HCT116 (cell line): Measurements from ENCODE around the gene BTBD9. TPM values are rescaled to one million over a fixed set of nuclear protein-coding genes. Genes with fewer than 3 reads are reported as not detected.

Source experiments
- ATAC-seq: fragments of 200-7000 bp; cut with Tn5 transposase; 2 replicates; pipeline ENCODE4 v1.9.1; 2020; ENCODE audit warnings: mild to moderate bottlenecking, moderate library complexity
- BruUV-seq: library from RNA; stranded (reverse); fragments of 400-500 nt; replicated peaks from 2 replicates; lab custom pipeline; 2021; lab: Mats Ljungman, UMichigan
- CTCF ChIA-PET: fragments of 300-600 bp; sonication (Branson Sonifier 250); formaldehyde crosslinking; loops from one replicate; lab custom pipeline; 2021; ENCODE audit warnings: antibody characterized with exemption; lab: Charles Lee
- POLR2A ChIA-PET: fragments of 300-600, 350-600 bp; sonication (Branson Sonifier 250); formaldehyde crosslinking; loops from one replicate; lab custom pipeline; 2021; ENCODE audit warnings: antibody characterized with exemption; lab: Charles Lee
- RAD21 ChIA-PET, 2 experiments: fragments of 300-600 bp; sonication (Branson Sonifier 250); formaldehyde crosslinking; loops; one replicate each; lab custom pipeline; 2023; ENCODE audit warnings: low total read pairs in 2 of 2; ENCODE audit not compliant: uncharacterized antibody in 2 of 2, unreplicated experiment in 2 of 2, low non-redundant PET in 1 of 2; lab: Charles Lee
- DNase-seq: peaks from one replicate; pipeline ENCODE4 v3.0.0-alpha.2; 2010; ENCODE audit warnings: low read depth, low spot score
- H2AFZ ChIP-seq: fragments of 200-600 bp; shearing (Covaris generic), sonication (generic); 2 replicates; pipeline ENCODE4 v1.6.1; 2017; ENCODE audit warnings: low read depth, mixed run types, mixed read lengths, antibody characterized with exemption, low read length; ENCODE audit not compliant: poor library complexity, severe bottlenecking
- H3K27ac ChIP-seq: 2 replicates; pipeline ENCODE4 v1.5.1; 2012; ENCODE audit warnings: low read depth, low read length
- H3K27me3 ChIP-seq: fragments of 200-600 bp; sonication (generic); 2 replicates; pipeline ENCODE4 v1.6.1; 2016; ENCODE audit warnings: mixed run types, low read length, mixed read lengths; ENCODE audit not compliant: insufficient read depth
- H3K36me3 ChIP-seq, 2 experiments: fragments of 200-500 bp in 1 of 2; fragments of 200-600 bp in 1 of 2; sonication (Bioruptor generic) in 1 of 2; sonication (generic) in 1 of 2; 2 replicates each; pipeline versions ENCODE4 v1.5.1 to v1.6.1; 2014 to 2016; ENCODE audit warnings: low read length in 2 of 2, inconsistent platforms in 1 of 2, mixed read lengths in 1 of 2, mixed run types in 1 of 2; ENCODE audit not compliant: insufficient read depth in 2 of 2, control insufficient read depth in 1 of 2
- H3K4me1 ChIP-seq, 2 experiments: fragments of 200-600 bp in 1 of 2; sonication (generic) in 1 of 2; 2 replicates each; pipeline versions ENCODE4 v1.5.1 to v1.6.1; 2012 to 2017; ENCODE audit warnings: low read length in 2 of 2, inconsistent platforms in 1 of 2, mild to moderate bottlenecking in 1 of 2, mixed read lengths in 1 of 2, mixed run types in 1 of 2, moderate library complexity in 1 of 2; ENCODE audit not compliant: insufficient read depth in 2 of 2, control insufficient read depth in 1 of 2
- H3K4me2 ChIP-seq: fragments of 200-600 bp; sonication (generic); 2 replicates; pipeline ENCODE4 v1.6.1; 2017; ENCODE audit warnings: mixed run types, low read length, mixed read lengths
- H3K4me3 ChIP-seq, 2 experiments: fragments of 200-600 bp in 1 of 2; sonication (generic) in 1 of 2; replicated peaks in 1 of 2; 2 replicates each; pipeline ENCODE4 v1.5.1; 2011 to 2016; ENCODE audit warnings: low read length in 2 of 2, control low read depth in 1 of 2, low read depth in 1 of 2, mild to moderate bottlenecking in 1 of 2, mixed read lengths in 1 of 2, mixed run types in 1 of 2
- H3K79me2 ChIP-seq: fragments of 200-600 bp; sonication (generic); 2 replicates; pipeline ENCODE4 v1.6.1; 2017; ENCODE audit warnings: mild to moderate bottlenecking, mixed run types, low read length, moderate library complexity, mixed read lengths; ENCODE audit not compliant: insufficient read depth
- H3K9ac ChIP-seq: fragments of 200-600 bp; sonication (generic); 2 replicates; pipeline ENCODE4 v1.6.1; 2016; ENCODE audit warnings: low read length, mixed read lengths
- H3K9me2 ChIP-seq: fragments of 200-600 bp; sonication (generic), shearing (Covaris generic); 2 replicates; pipeline ENCODE4 v1.6.1; 2017; ENCODE audit warnings: mixed run types, mild to moderate bottlenecking, moderate library complexity; ENCODE audit not compliant: insufficient read depth
- H3K9me3 ChIP-seq, 2 experiments: fragments of 200-500 bp in 1 of 2; fragments of 200-600 bp in 1 of 2; sonication (Bioruptor generic) in 1 of 2; sonication (generic) in 1 of 2; 2 replicates each; pipeline ENCODE4 v1.6.1; 2014 to 2017; ENCODE audit warnings: low read length in 2 of 2, mixed read lengths in 2 of 2, inconsistent platforms in 1 of 2, low read depth in 1 of 2, mild to moderate bottlenecking in 1 of 2, mixed run types in 1 of 2, moderate library complexity in 1 of 2; ENCODE audit not compliant: control insufficient read depth in 1 of 2, insufficient read depth in 1 of 2
- H4K20me1 ChIP-seq: fragments of 200-600 bp; sonication (generic), shearing (Covaris generic); 2 replicates; pipeline ENCODE4 v1.6.1; 2017; ENCODE audit warnings: mixed run types, mild to moderate bottlenecking, moderate library complexity; ENCODE audit not compliant: insufficient read depth
- CBX3 ChIP-seq: IDR thresholded peaks from 2 replicates; pipeline ENCODE4 v1.6.1; 2012; ENCODE audit warnings: low read depth
- EGR1 ChIP-seq: IDR thresholded peaks from 2 replicates; pipeline ENCODE4 v1.6.1; 2012; ENCODE audit warnings: low read depth
- JUND ChIP-seq: IDR thresholded peaks from 2 replicates; pipeline ENCODE4 v1.6.1; 2012
- REST ChIP-seq: IDR thresholded peaks from 2 replicates; pipeline ENCODE4 v1.6.1; 2012; ENCODE audit warnings: low read depth
- SIN3A ChIP-seq: IDR thresholded peaks from 2 replicates; pipeline ENCODE4 v1.6.1; 2012; ENCODE audit warnings: low read depth
- SRF ChIP-seq: IDR thresholded peaks from 2 replicates; pipeline ENCODE4 v1.6.1; 2012; ENCODE audit warnings: low read depth
- TCF7L2 ChIP-seq: IDR thresholded peaks from 2 replicates; pipeline ENCODE4 v1.7.0; 2011; ENCODE audit warnings: borderline replicate concordance, inconsistent platforms; ENCODE audit not compliant: insufficient read depth, insufficient read length; ENCODE audit errors: extremely low read depth
- YY1 ChIP-seq: IDR thresholded peaks from 2 replicates; pipeline ENCODE4 v1.6.1; 2011; ENCODE audit warnings: low read length, low read depth, moderate library complexity, mild to moderate bottlenecking; ENCODE audit not compliant: insufficient replicate concordance; ENCODE audit errors: extremely low read depth
- ZFX ChIP-seq: fragments of 450-650 bp; IDR thresholded peaks from 2 replicates; pipeline ENCODE4 v1.6.1; 2017
- intact Hi-C: fragments of 100-400 bp; cut with micrococcal nuclease; formaldehyde crosslinking; loops from 2 replicates; pipeline ENCODE4 v1.10.0; 2022
- total RNA-seq: library from RNA; stranded (reverse); gene quantifications from one replicate; pipeline ENCODE4 v1.2.1, GENCODE V29; 2021; ENCODE audit not compliant: unreplicated experiment
- TF ChIP-seq, protein P1 (sequence below): IDR thresholded peaks from 2 replicates; pipeline ENCODE4 v1.6.1; 2012
- TF ChIP-seq, protein P2 (sequence below): IDR thresholded peaks from 2 replicates; pipeline ENCODE4 v1.6.1; 2011; ENCODE audit warnings: mild to moderate bottlenecking, low read length, moderate library complexity; ENCODE audit not compliant: insufficient replicate concordance; ENCODE audit errors: extremely low read depth

BTBD9 gene
- total RNA-seq, 1 experiment from 2014 or later: 10.9 TPM

GRCh38 chr6:38505826-38506225 is 133.9 kb downstream of the BTBD9 start:
- Histone ChIP-seq H3K9me3 (no peaks in the 10 kb centered on the region), H2AFZ (no peak overlapping the region), H3K9ac (no peak overlapping the region), H3K27ac (no peak overlapping the region), H3K4me1 (peaks cover 14 to 25% of the 10 kb centered on the region in 2 experiments), H3K79me2 (no peaks in the 10 kb centered on the region), H4K20me1 (no peaks in the 10 kb centered on the region), H3K9me2 (no peaks in the 10 kb centered on the region), H3K4me3 (no peak overlapping the region), H3K4me2 (no peak overlapping the region), H3K36me3 (no peaks in the 10 kb centered on the region), H3K27me3 (no peaks in the 10 kb centered on the region)
- ATAC-seq: no peak
- DNase-seq: no peak
- intact Hi-C loops: no loop called here
- RAD21 ChIA-PET: no interaction called here
- BruUV-seq: no TSS peak
- POLR2A ChIA-PET: no interaction called here
- no peak for TF ChIP-seq CBX3
- TF ChIP-seq REST: no peak
- no peak for TF ChIP-seq TCF7L2
- CTCF ChIA-PET: interaction anchor here (1.3 kb wide), 1 partner anchor 12 kb away, joined by 3 read pairs; no protein-coding TSS in a partner anchor

GRCh38 chr6:38504996-38505395 is 134.7 kb downstream of the BTBD9 start:
- BruUV-seq: no TSS peak
- Histone ChIP-seq H4K20me1 (no peaks in the 10 kb centered on the region), H3K27ac (no peak overlapping the region), H3K9me2 (no peaks in the 10 kb centered on the region), H3K4me3 (no peak overlapping the region), H3K36me3 (no peaks in the 10 kb centered on the region), H3K4me1 (peaks cover 11 to 17% of the 10 kb centered on the region in 2 experiments), H3K79me2 (no peaks in the 10 kb centered on the region), H3K4me2 (no peak overlapping the region), H2AFZ (no peak overlapping the region), H3K9ac (no peak overlapping the region), H3K9me3 (no peaks in the 10 kb centered on the region), H3K27me3 (no peaks in the 10 kb centered on the region)
- intact Hi-C loops: no loop called here
- RAD21 ChIA-PET: no interaction called here
- CTCF ChIA-PET: interaction anchor here (1.3 kb wide), 1 partner anchor 11 kb away, joined by 3 read pairs; no protein-coding TSS in a partner anchor
- no peak for ATAC-seq
- POLR2A ChIA-PET: no interaction called here
- no peak for DNase-seq
- TF ChIP-seq ZFX (no peak), SIN3A (no peak), YY1 (no peak), SRF (no peak), TCF7L2 (no peak), EGR1 (no peak), JUND (no peak)
- TF ChIP-seq, protein P1, sequence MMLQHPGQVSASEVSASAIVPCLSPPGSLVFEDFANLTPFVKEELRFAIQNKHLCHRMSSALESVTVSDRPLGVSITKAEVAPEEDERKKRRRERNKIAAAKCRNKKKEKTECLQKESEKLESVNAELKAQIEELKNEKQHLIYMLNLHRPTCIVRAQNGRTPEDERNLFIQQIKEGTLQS: no peak
- TF ChIP-seq, protein P2, sequence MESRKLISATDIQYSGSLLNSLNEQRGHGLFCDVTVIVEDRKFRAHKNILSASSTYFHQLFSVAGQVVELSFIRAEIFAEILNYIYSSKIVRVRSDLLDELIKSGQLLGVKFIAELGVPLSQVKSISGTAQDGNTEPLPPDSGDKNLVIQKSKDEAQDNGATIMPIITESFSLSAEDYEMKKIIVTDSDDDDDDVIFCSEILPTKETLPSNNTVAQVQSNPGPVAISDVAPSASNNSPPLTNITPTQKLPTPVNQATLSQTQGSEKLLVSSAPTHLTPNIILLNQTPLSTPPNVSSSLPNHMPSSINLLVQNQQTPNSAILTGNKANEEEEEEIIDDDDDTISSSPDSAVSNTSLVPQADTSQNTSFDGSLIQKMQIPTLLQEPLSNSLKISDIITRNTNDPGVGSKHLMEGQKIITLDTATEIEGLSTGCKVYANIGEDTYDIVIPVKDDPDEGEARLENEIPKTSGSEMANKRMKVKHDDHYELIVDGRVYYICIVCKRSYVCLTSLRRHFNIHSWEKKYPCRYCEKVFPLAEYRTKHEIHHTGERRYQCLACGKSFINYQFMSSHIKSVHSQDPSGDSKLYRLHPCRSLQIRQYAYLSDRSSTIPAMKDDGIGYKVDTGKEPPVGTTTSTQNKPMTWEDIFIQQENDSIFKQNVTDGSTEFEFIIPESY: no peak
